Caco-2 (cell line): ENCODE data around the gene TMEM88. TPM values are rescaled to one million over a fixed set of nuclear protein-coding genes. Genes with fewer than 3 reads are reported as not detected.

Source experiments
- BruUV-seq: library from RNA; stranded (reverse); fragments of 400-500 nt; replicated peaks from 2 replicates; lab custom pipeline; 2021; lab: Mats Ljungman, UMichigan
- CTCF ChIA-PET: fragments of 300-600 bp; sonication (Branson Sonifier 250); formaldehyde crosslinking; loops from one replicate; lab custom pipeline; 2022; ENCODE audit warnings: antibody characterized with exemption; lab: Charles Lee
- POLR2A ChIA-PET: fragments of 300-600 bp; sonication (Branson Sonifier 250); formaldehyde crosslinking; loops from one replicate; lab custom pipeline; 2022; ENCODE audit warnings: antibody characterized with exemption; lab: Charles Lee
- DNase-seq, 2 experiments: peaks; one replicate each; pipeline versions ENCODE4 v3.0.0 to v3.0.0-alpha.2; 2020 to 2022
- H3K27me3 ChIP-seq: replicated peaks from 2 replicates; pipeline ENCODE4 v1.6.0; 2011; ENCODE audit warnings: low read length; ENCODE audit not compliant: control insufficient read depth, insufficient read depth
- H3K36me3 ChIP-seq: 2 replicates; pipeline ENCODE4 v1.5.1; 2011; ENCODE audit warnings: low read length; ENCODE audit not compliant: control insufficient read depth, insufficient read depth
- H3K4me1 ChIP-seq: fragments of 250-450 bp; sonication (Bioruptor Pico); 2 replicates; pipeline ENCODE4 v1.5.1; 2020; ENCODE audit warnings: mild to moderate bottlenecking
- H3K4me3 ChIP-seq: 2 replicates; pipeline ENCODE4 v1.5.1; 2011; ENCODE audit warnings: low read depth, mild to moderate bottlenecking, control low read depth, low read length
- H3K9me3 ChIP-seq: fragments of 250-450 bp; sonication (Bioruptor Pico); 2 replicates; pipeline ENCODE4 v1.5.1; 2020; ENCODE audit warnings: mild to moderate bottlenecking, moderate library complexity
- H3K27ac Mint-ChIP-seq: one replicate; pipeline ENCODE4 v1.8.0; 2022; ENCODE audit warnings: mixed read lengths; ENCODE audit not compliant: unreplicated experiment
- H3K27me3 Mint-ChIP-seq: one replicate; pipeline ENCODE4 v1.8.0; 2022; ENCODE audit warnings: mixed read lengths; ENCODE audit not compliant: insufficient read depth, unreplicated experiment
- H3K36me3 Mint-ChIP-seq: one replicate; pipeline ENCODE4 v1.8.0; 2022; ENCODE audit warnings: mild to moderate bottlenecking, mixed read lengths; ENCODE audit not compliant: insufficient read depth, unreplicated experiment
- H3K4me1 Mint-ChIP-seq: one replicate; pipeline ENCODE4 v1.8.0; 2022; ENCODE audit warnings: low read depth, mixed read lengths; ENCODE audit not compliant: unreplicated experiment
- H3K4me3 Mint-ChIP-seq: one replicate; pipeline ENCODE4 v1.8.0; 2022; ENCODE audit warnings: mild to moderate bottlenecking, moderate library complexity, mixed read lengths; ENCODE audit not compliant: unreplicated experiment
- H3K9me3 Mint-ChIP-seq: one replicate; pipeline ENCODE4 v1.8.0; 2022; ENCODE audit warnings: mixed read lengths; ENCODE audit not compliant: unreplicated experiment
- CTCF ChIP-seq, 2 experiments: fragments of 200-600 bp in 1 of 2; IDR thresholded peaks; 1 replicate in 1 of 2; 2 replicates in 1 of 2; pipeline versions ENCODE4 v1.5.1 to v1.8.0; 2011 to 2022; ENCODE audit warnings: antibody characterized with exemption in 1 of 2, control low read depth in 1 of 2, inconsistent platforms in 1 of 2, low read depth in 1 of 2, low read length in 1 of 2, mild to moderate bottlenecking in 1 of 2, moderate library complexity in 1 of 2; ENCODE audit not compliant: insufficient read depth in 1 of 2, severe bottlenecking in 1 of 2, unreplicated experiment in 1 of 2
- intact Hi-C: fragments of 100-400 bp; cut with micrococcal nuclease; formaldehyde crosslinking; loops from one replicate; pipeline ENCODE4 v1.10.0; 2022; ENCODE audit not compliant: unreplicated experiment
- total RNA-seq: library from RNA; stranded (reverse); gene quantifications from 2 replicates; pipeline ENCODE4 v1.2.3, GENCODE V29; 2022

The TMEM88 gene
- total RNA-seq, 1 experiment from 2014 or later: 2.5 TPM

- ChIA-PET CTCF (no interaction called here), POLR2A (interaction anchor here (0.5 kb wide), 1 partner anchor 250 kb away, joined by 3 read pairs; the partner anchor contains the start of gene FXR2)
- no TSS peak for BruUV-seq
Observed at GRCh38 chr17:7864995-7865650, 10.3 kb downstream of the TMEM88 start.

GRCh38 chr17:7867881-7868329 is 13.0 kb downstream of the TMEM88 start:
- Histone ChIP-seq H3K36me3 (no peaks in the 10 kb centered on the region), H3K4me1 (peaks cover 9% of the 10 kb centered on the region; the same call in 1 of the 2 replicates), H3K9me3 (no peaks in the 10 kb centered on the region), H3K4me3 (no peak overlapping the region), H3K27me3 (no peaks in the 10 kb centered on the region)
- POLR2A ChIA-PET: no interaction called here
- Mint-ChIP-seq H3K4me1 (peaks cover 14% of the 10 kb centered on the region), H3K4me3 (no peak overlapping the region), H3K9me3 (no peaks in the 10 kb centered on the region), H3K27ac (peak overlapping the region; percentile 27), H3K36me3 (peaks cover 6% of the 10 kb centered on the region), H3K27me3 (no peaks in the 10 kb centered on the region)
- intact Hi-C loops: no loop called here
- BruUV-seq: no TSS peak
- CTCF ChIA-PET: no interaction called here
- TF ChIP-seq CTCF (IDR thresholded peaks at IDR 0.05; ENCODE audit: insufficient read depth in 1 of 2, low read depth in 1 of 2, low read length in 1 of 2, severe bottlenecking in 1 of 2, unreplicated experiment in 1 of 2): no peak
- DNase-seq: no peak

More at GRCh38 chr17:7864995-7865650, 10.3 kb downstream of the TMEM88 start:
- H3K4me1 ChIP-seq: peaks cover 9% of the 10 kb centered on the region; the same call in 1 of the 2 replicates
- H3K36me3 Mint-ChIP-seq: peaks cover 14% of the 10 kb centered on the region
- TF ChIP-seq CTCF (IDR thresholded peaks at IDR 0.05; ENCODE audit: insufficient read depth in 1 of 2, low read depth in 1 of 2, low read length in 1 of 2, severe bottlenecking in 1 of 2, unreplicated experiment in 1 of 2): no peak
- intact Hi-C loops: no loop called here
- no peaks in the 10 kb centered on the region for H3K9me3 ChIP-seq
- H3K27ac Mint-ChIP-seq: no peak overlapping the region
- H3K36me3 ChIP-seq: no peaks in the 10 kb centered on the region
- no peaks in the 10 kb centered on the region for H3K27me3 Mint-ChIP-seq
- no peak overlapping the region for H3K4me3 ChIP-seq
- H3K4me3 Mint-ChIP-seq: no peak overlapping the region
- peaks cover 19% of the 10 kb centered on the region for H3K4me1 Mint-ChIP-seq
- no peaks in the 10 kb centered on the region for H3K27me3 ChIP-seq
- H3K9me3 Mint-ChIP-seq: no peaks in the 10 kb centered on the region
- no peak for DNase-seq

GRCh38 chr17:7873051-7873450 is 18.2 kb downstream of the TMEM88 start:
- ChIA-PET CTCF (no interaction called here), POLR2A (no interaction called here)
- Mint-ChIP-seq H3K27me3 (no peaks in the 10 kb centered on the region), H3K36me3 (no peaks in the 10 kb centered on the region), H3K4me3 (no peak overlapping the region), H3K4me1 (peaks cover 18% of the 10 kb centered on the region), H3K9me3 (no peaks in the 10 kb centered on the region), H3K27ac (no peak overlapping the region)
- H3K4me3 ChIP-seq: no peak overlapping the region
- no peak for TF ChIP-seq CTCF (IDR thresholded peaks at IDR 0.05; ENCODE audit: insufficient read depth in 1 of 2, low read depth in 1 of 2, low read length in 1 of 2, severe bottlenecking in 1 of 2, unreplicated experiment in 1 of 2)
- no peak for DNase-seq
- intact Hi-C loops: no loop called here
- BruUV-seq: no TSS peak
- H3K27me3 ChIP-seq: no peaks in the 10 kb centered on the region
- H3K4me1 ChIP-seq: no peaks in the 10 kb centered on the region
- no peaks in the 10 kb centered on the region for H3K36me3 ChIP-seq
- H3K9me3 ChIP-seq: no peaks in the 10 kb centered on the region
